Measurements from ENCODE around the gene NRAS. TPM values are rescaled to one million over a fixed set of nuclear protein-coding genes. Genes with fewer than 3 reads are reported as not detected.

Gene NRAS
- total RNA-seq, 1 experiment from 2014 or later = 91.2 TPM

- no peak for DNase-seq (ENCODE audit: low spot score)
- in situ Hi-C loops (cut with HindIII; ENCODE audit: low sequenced_read_pairs) = no loop called here
Measured at GRCh38 chr1:114735479-114735878, 18.9 kb upstream of the NRAS start.

DNA sequence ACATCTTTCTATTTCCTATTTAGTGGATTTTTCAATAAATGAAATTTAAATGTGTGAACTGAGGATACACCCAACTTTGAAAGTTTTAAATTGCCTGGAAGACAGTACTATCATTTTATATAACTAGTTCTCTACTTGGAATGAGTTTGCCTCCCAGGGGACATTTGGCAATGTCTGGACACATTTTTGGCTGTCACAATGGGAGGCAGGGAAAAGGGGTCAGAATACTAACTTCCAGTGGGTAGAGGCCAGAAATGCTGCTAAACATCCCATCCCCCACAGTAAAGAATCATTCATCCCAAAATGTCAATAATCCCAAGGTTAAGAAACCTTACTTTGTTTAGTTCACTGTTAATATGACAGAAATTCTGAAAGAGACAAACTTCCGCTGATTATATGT lies 13.2 kb upstream of the NRAS start:
- in situ Hi-C loops (cut with HindIII; ENCODE audit: low sequenced_read_pairs) = no loop called here
- DNase-seq (ENCODE audit: low spot score) = peak; percentile 22

DNA sequence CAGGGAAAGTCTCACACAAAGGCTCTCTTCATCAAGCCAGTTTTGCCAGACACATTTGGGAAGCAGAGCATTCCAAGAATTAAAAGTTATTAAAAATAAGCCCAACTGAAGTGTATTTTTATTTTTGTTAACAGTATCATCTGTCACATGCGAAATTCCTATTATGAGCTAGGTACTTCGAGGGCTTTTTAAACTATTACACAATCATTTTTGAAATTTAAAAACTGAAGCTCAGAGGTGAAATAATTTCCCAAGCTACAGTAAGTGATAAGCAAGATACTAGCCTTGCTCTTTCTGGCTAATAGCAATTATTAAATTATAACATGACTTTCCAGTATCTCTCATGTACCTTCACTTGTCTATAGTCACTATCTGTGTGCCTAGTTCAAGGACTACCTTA lies 12.0 kb upstream of the NRAS start:
- no peak for DNase-seq (ENCODE audit: low spot score)
- in situ Hi-C loops (cut with HindIII; ENCODE audit: low sequenced_read_pairs) = no loop called here

GRCh38 chr1:114725230-114725629 lies 8.7 kb upstream of the NRAS start:
- in situ Hi-C loops (cut with HindIII; ENCODE audit: low sequenced_read_pairs) = no loop called here

DNA sequence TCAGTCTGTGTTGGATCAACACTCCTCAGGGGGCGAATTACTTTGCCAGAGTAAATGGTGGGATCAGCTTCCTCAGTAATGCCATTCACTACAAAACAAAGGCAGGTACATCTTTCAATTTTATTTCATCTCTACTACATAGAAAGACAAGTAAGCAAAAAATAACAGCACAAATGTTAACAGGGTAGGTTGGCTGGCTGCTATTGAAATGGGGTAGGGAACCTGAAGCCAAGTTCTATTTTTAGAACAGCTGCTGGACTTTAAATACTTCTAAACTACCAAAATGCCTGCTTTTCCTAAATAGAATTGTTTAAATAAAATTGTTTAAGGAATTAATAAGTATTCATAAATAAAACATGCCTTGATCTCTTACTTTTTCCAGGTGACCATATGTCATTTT lies 7.3 kb upstream of the NRAS start:
- in situ Hi-C loops (cut with HindIII; ENCODE audit: low sequenced_read_pairs) = no loop called here
- no peak for DNase-seq (ENCODE audit: low spot score)

More at GRCh38 chr1:114725230-114725629, 8.7 kb upstream of the NRAS start:
- no peak for DNase-seq (ENCODE audit: low spot score)

- in situ Hi-C loops (cut with HindIII; ENCODE audit: low sequenced_read_pairs) = no loop called here
- DNase-seq (ENCODE audit: low spot score) = no peak
Measured at GRCh38 chr1:114723457-114723856, 6.9 kb upstream of the NRAS start.

GRCh38 chr1:114720492-114720891 lies 3.9 kb upstream of the NRAS start:
- no peak for DNase-seq (ENCODE audit: low spot score)
- in situ Hi-C loops (cut with HindIII; ENCODE audit: low sequenced_read_pairs) = no loop called here

- no peak for DNase-seq (ENCODE audit: low spot score)
- in situ Hi-C loops (cut with HindIII; ENCODE audit: low sequenced_read_pairs) = no loop called here
Measured at GRCh38 chr1:114719424-114719787, 2.8 kb upstream of the NRAS start.

DNA sequence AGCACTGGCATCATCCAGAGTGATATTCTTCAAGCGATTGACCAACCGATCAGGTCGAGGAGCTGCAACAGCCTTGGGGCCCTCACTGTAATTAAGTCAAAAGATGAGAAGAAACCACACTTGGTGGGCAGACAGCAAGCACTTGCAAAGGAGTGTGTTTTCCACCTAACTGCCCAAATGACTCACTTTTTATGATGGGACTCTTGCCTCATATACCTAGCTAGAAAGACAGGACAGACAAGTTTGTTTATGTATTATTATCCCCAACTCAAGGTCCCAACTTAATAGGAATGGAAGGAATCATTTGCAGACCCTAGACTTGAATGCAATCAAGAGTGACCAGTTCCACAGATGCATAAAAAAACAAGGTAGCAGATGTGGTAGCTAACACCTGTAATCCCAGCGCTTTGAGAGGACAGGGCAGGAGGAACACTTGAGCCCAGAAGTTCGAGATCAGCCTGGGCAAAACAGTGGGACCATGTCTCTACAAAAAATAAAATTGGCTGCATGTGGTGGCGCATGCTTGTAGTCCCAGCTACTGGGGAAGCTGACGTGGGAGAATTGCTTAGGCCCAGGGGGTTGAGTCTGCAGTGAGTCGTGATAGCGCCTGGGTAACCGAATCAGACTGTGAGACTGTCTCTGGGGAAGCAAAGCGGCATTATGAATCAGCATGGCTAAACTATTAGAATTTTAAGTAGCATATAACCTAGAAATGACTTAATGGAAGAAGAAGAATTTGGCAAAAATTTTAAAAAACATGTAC lies 2.3 kb upstream of the NRAS start:
- in situ Hi-C loops (cut with HindIII; ENCODE audit: low sequenced_read_pairs) = no loop called here

GRCh38 chr1:114715952-114716303 lies 643 bp downstream of the NRAS start:
- peak; percentile 10 for DNase-seq (ENCODE audit: low spot score)
- in situ Hi-C loops (cut with HindIII; ENCODE audit: low sequenced_read_pairs) = no loop called here

More for the DNA sequence above, 2.3 kb upstream of the NRAS start:
- DNase-seq (ENCODE audit: low spot score) = no peak

- in situ Hi-C loops (cut with HindIII; ENCODE audit: low sequenced_read_pairs) = no loop called here
- DNase-seq (ENCODE audit: low spot score) = no peak
Measured at GRCh38 chr1:114712977-114713376, 3.6 kb downstream of the NRAS start.

DNA sequence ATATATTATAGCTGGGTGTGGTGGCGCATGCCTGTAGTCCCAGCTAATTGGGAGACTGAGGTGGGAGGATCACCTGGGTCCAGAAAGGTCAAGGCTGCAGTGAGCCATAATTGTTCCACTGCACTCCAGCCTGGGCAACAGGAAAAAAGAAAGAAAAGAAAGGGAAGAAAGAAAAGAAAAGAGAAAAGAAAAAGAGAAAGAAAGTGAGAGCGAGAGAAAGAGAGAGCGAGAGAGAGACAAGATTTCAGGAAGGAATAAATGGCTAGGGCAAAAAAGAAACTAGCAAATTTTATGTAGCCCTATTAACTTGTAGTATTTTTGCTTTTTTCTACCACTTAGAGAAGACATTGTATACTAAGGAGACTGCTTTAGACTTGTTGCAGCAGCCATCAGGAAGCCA lies 6.2 kb downstream of the NRAS start:
- no peak for DNase-seq (ENCODE audit: low spot score)
- in situ Hi-C loops (cut with HindIII; ENCODE audit: low sequenced_read_pairs) = no loop called here

GRCh38 chr1:114707604-114708003 lies 9.0 kb downstream of the NRAS start:
- DNase-seq (ENCODE audit: low spot score) = no peak
- in situ Hi-C loops (cut with HindIII; ENCODE audit: low sequenced_read_pairs) = no loop called here

DNA sequence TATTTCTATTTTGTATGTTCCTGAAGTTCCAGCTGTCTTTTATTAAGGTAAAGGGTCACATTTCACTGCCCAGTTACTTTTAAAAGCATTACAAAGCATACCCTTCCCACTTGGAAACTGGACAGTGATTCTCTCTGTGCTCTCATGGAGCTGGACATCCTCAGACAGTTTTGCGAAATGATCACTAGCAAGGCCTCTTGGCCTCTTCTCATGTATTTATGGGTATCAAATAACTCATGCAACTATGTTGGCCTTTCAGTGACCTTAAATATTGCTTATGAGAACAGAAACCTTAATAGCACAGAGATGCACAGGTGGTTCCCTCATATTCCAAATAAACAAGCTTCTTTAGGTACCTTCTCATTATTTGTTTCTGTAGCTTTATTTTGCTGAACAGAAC lies 13.3 kb downstream of the NRAS start:
- DNase-seq (ENCODE audit: low spot score) = no peak
- in situ Hi-C loops (cut with HindIII; ENCODE audit: low sequenced_read_pairs) = no loop called here

DNA sequence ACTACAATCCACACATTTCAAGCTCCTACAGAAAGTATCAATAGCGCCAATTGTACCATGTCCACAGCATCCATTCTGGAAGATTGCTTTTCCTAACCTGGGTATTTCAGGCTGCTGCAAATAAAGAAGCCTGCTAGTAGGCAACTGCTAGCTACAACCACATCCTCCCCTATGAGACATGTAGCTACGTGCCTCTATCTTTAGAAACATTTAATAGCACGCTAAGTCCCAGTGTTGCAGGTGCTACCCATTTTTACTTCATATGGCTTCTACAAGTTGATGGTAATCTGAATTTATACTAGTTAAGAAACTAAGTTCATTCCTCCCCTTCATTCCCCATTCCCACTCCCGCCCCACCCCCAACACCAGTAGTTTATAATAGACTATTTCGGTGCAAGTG lies 13.8 kb downstream of the NRAS start:
- DNase-seq (ENCODE audit: low spot score) = no peak
- in situ Hi-C loops (cut with HindIII; ENCODE audit: low sequenced_read_pairs) = no loop called here

DNA sequence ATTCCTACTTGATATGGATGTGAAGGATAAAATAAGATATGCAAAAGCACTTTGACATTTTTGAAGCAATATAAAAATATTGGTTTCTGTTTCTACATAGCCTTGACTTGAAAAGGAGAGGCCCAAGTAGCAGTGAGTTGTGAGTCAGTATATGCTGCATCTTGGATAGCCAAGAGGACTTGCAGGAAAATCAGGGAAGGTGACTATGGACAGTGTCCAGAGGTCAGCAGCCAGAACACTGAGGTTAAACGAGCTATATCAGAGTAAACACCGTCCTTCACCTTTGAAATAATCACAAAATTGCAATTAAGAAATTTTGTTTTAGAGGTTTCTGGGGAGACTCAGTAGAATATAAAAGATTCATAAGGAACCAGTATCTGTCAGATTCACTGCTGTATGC lies 14.6 kb downstream of the NRAS start:
- DNase-seq (ENCODE audit: low spot score) = no peak
- in situ Hi-C loops (cut with HindIII; ENCODE audit: low sequenced_read_pairs) = no loop called here

DNA sequence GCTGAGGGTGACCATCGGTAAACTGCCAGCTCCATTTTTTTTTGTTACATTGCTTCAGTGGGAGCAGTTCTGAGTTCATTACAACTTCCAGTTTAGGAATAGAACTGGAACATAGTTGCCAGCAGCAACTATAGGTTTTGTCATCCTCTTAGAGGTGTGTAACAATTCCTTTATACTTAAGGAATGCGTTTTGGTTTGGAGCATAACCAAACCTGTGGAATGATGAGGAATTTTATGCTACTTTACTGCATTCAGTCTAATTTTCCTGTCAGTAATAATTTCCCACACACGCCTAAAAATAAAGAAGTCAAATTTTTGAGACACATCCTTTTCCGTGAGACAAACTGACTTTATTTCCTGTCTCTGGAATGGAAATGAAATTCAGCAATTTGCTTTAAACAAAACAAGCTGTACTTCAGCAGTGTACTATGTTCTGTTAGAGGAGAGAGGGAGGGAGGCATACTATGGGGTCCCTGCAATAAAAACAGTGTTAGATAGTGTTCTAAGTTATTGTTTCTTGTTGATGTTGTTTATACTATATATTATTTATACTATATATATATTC lies 16.5 kb downstream of the NRAS start:
- DNase-seq (ENCODE audit: low spot score) = no peak
- in situ Hi-C loops (cut with HindIII; ENCODE audit: low sequenced_read_pairs) = no loop called here

DNA sequence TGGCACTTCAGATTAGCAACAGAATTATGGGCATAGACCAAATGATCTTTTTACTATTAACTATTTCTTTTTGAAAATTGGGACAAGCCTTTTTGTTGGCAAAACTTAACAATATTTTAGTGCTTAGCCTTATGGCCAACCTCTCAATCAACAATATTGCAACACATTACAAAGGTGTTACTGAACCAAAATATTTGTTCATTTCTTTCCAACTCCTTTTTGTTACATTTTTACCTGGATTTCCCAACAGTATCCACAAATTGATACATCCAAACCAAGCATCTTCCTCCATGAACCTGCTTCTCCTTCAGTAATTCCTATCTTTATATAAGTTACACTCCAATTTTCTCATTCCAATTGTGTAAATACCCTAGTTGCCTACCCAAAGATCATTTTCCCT lies 19.8 kb downstream of the NRAS start:
- in situ Hi-C loops (cut with HindIII; ENCODE audit: low sequenced_read_pairs) = no loop called here

GRCh38 chr1:114695430-114696058 lies 21.0 kb downstream of the NRAS start, which contains the start of gene AMPD1:
Gene AMPD1 (minus strand): TSS chr1:114695546. CDS start chr1:114695471, 75 bp downstream.
- DNase-seq (ENCODE audit: low spot score) = no peak
- in situ Hi-C loops (cut with HindIII; ENCODE audit: low sequenced_read_pairs) = no loop called here

More for the DNA sequence above, 19.8 kb downstream of the NRAS start:
- no peak for DNase-seq (ENCODE audit: low spot score)

GRCh38 chr1:114694540-114695310 lies 21.8 kb downstream of the NRAS start:
- in situ Hi-C loops (cut with HindIII; ENCODE audit: low sequenced_read_pairs) = no loop called here
- DNase-seq (ENCODE audit: low spot score) = no peak
